Measurements from ENCODE around the gene DYNC1LI1. TPM values are rescaled to one million over a fixed set of nuclear protein-coding genes. Genes with fewer than 3 reads are reported as not detected.

Gene DYNC1LI1
- total and polyA plus RNA-seq, 2 of the 4 experiments (the other 2 are of a cell fraction): 25.2 to 30.8 TPM

GRCh38 chr3:32596909-32597369 lies 26.3 kb upstream of the DYNC1LI1 start:
- Histone ChIP-seq H2BK20ac (ENCODE audit: low read depth, low read length) (no peak overlapping the region), H3K36me3 (ENCODE audit: control insufficient read depth, insufficient read depth, low read length) (no peaks in the 10 kb centered on the region), H3K9me3 (ENCODE audit: control insufficient read depth, insufficient read depth, low read length) (no peaks in the 10 kb centered on the region), H4K8ac (ENCODE audit: low read depth in 2 of 2, low read length in 2 of 2) (no peak overlapping the region), H2BK120ac (ENCODE audit: low read depth, low read length) (no peak overlapping the region), H3K9ac (ENCODE audit: low read depth, low read length) (no peak overlapping the region), H3K18ac (ENCODE audit: low read depth, low read length) (no peak overlapping the region), H4K91ac (ENCODE audit: insufficient read depth, low read depth, low read length) (no peak overlapping the region), H2AK9ac (replicated peaks; ENCODE audit: low read depth, low read length, poor library complexity) (no peak overlapping the region), H3K79me1 (ENCODE audit: low read depth in 1 of 2, low read length in 2 of 2) (no peaks in the 10 kb centered on the region), H4K20me1 (ENCODE audit: insufficient read depth, low read length) (no peaks in the 10 kb centered on the region), H3K9me1 (ENCODE audit: insufficient read depth, low read length) (0 out of 2 replicates have a peak, but pooled peaks cover 9% of the 10 kb centered on the region), H2AFZ (replicated peaks; ENCODE audit: low read length, poor library complexity) (no peak overlapping the region), H3K4me1 (ENCODE audit: control insufficient read depth, insufficient read depth, low read length) (peaks cover 4% of the 10 kb centered on the region; the same call in 1 of the 2 replicates), H3K27ac (ENCODE audit: insufficient read depth, low read length) (no peak overlapping the region), H3K23ac (ENCODE audit: low read depth, low read length) (no peak overlapping the region), H3K4me2 (ENCODE audit: low read depth, low read length) (no peak overlapping the region), H2AK5ac (ENCODE audit: low read depth, low read length) (no peak overlapping the region), H3K4ac (ENCODE audit: low read depth, low read length) (no peak overlapping the region; the same call in 1 of the 2 replicates), H3K56ac (ENCODE audit: extremely low read depth, insufficient read depth, low read length) (no peak overlapping the region), H3K27me3 (ENCODE audit: control insufficient read depth, insufficient read depth, low read length) (no peaks in the 10 kb centered on the region), H3K14ac (replicated peaks; ENCODE audit: low read depth, low read length) (no peak overlapping the region), H4K5ac (ENCODE audit: low read depth, low read length) (no peak overlapping the region), H3K4me3 (ENCODE audit: insufficient read depth, low read depth, low read length) (no peak overlapping the region), H2BK15ac (ENCODE audit: low read depth, low read length) (no peak overlapping the region), H2BK5ac (ENCODE audit: low read depth, low read length, poor library complexity, severe bottlenecking) (no peak overlapping the region)
- in situ Hi-C loops (cut with MboI; ENCODE audit: low sequenced_read_pairs) (no loop called here), dilution Hi-C loops (cut with HindIII; ENCODE audit: low sequenced_read_pairs, unreplicated experiment) (no loop called here), intact Hi-C loops (cut with micrococcal nuclease) (no loop called here)
- BruUV-seq (replicated peaks): no TSS peak
- TF ChIP-seq RAD21 (IDR thresholded peaks at IDR 0.05; ENCODE audit: low read length) (no peak), USF2 (IDR thresholded peaks at IDR 0.05; ENCODE audit: low read depth, low read length) (peak; percentile 46; the same call in 1 of the 2 replicates), NFE2L2 (IDR thresholded peaks at IDR 0.05; ENCODE audit: low read depth, low read length) (no peak)
- ChIA-PET POLR2A (ENCODE audit: unreplicated experiment) (no interaction called here), CTCF (no interaction called here)
- no CpG with 5 or more reads among the region's 8 CpGs for WGBS, 2 experiments (ENCODE audit: extremely low coverage in 2 of 2, insufficient read length in 1 of 2)
- DNase-seq: peak; percentile 85
- ATAC-seq (ENCODE audit: low read depth): peak; percentile 92

Measured in IMR-90 (cell line).